BJ (cell line): ENCODE data around the gene ANXA3. TPM values are rescaled to one million over a fixed set of nuclear protein-coding genes. Genes with fewer than 3 reads are reported as not detected.
A peak's percentile ranks its signal among the peaks of the same experiment; 100 is the strongest.

Experiments
- CTCF ChIA-PET: fragments of 350-600 bp; formaldehyde crosslinking; extraction: SDS; loops from one replicate; lab custom pipeline; 2021; ENCODE audit warnings: antibody characterized with exemption, inconsistent platforms; lab: Yijun Ruan, JAX
- POLR2A ChIA-PET: fragments of 300-600 bp; sonication (Branson Sonifier 250); formaldehyde crosslinking; extraction: SDS; loops from one replicate; lab custom pipeline; 2021; ENCODE audit warnings: antibody characterized with exemption; lab: Charles Lee
- DNase-seq: peaks from one replicate; pipeline ENCODE4 v3.0.0-alpha.2; 2011; ENCODE audit warnings: low read depth
- H3K27me3 ChIP-seq: 2 replicates; pipeline ENCODE4 v1.6.0; 2011; ENCODE audit warnings: low read length; ENCODE audit not compliant: control insufficient read depth, insufficient read depth
- H3K36me3 ChIP-seq: 2 replicates; pipeline ENCODE4 v1.5.1; 2011; ENCODE audit warnings: low read length; ENCODE audit not compliant: control insufficient read depth, insufficient read depth
- H3K4me3 ChIP-seq: 2 replicates; pipeline ENCODE4 v1.5.1; 2011; ENCODE audit warnings: low read depth, mild to moderate bottlenecking, control low read depth, low read length
- polyA plus RNA-seq: library from polyadenylated mRNA; depleted of rRNA; stranded (reverse); fragments of >200 nt; gene quantifications from 2 replicates; pipeline ENCODE4 v1.2.3, GENCODE V29; 2011
- TF ChIP-seq, protein P1 (sequence below): IDR thresholded peaks from 2 replicates; pipeline ENCODE4 v1.5.1; 2011; ENCODE audit warnings: low read depth, mild to moderate bottlenecking, control low read depth, inconsistent platforms, low read length, moderate library complexity; ENCODE audit not compliant: insufficient read depth

ANXA3 gene
- polyA plus RNA-seq, 1 experiment, result 8.2 TPM

DNA sequence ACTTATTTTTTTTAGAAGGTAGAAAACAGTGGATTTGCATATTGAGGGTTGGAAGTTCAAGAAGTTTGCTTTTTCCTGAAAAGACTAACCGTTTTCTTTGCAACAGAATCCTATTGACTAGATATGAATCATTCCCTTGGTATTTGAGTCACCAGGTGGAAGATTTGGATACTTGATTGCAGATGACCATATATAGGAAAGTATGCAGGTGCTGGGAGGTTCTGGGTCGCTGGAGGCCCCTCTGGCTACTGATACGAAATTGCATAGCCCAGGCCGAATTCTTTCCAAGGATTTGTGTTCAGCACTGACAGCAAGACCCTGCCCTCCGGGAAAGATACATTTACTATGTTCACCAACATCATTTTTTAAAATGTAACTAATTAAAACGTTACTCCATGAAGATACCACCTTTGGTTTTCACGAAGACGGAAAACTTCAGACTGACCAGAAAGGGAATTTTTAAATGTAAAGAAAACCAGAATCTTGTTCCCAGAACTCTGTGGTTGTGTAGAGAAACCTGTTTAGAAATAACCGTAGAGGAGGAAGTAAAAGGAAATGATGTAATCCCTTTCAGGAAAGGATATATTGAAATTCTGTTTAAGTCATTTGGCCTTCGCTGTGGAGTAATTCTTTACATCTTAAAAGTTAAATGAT is 946 bp downstream of the ANXA3 start:
- Histone ChIP-seq H3K36me3 (no peaks in the 10 kb centered on the region), H3K27me3 (peaks cover 2% of the 10 kb centered on the region; the same call in 1 of the 2 replicates), H3K4me3 (no peak overlapping the region)
- DNase-seq, result no peak
- ChIA-PET CTCF (interaction anchor here (1.6 kb wide), 1 partner anchor 8 kb away, joined by 6 read pairs; no protein-coding TSS in a partner anchor), POLR2A (no interaction called here)
- TF ChIP-seq, protein P1, sequence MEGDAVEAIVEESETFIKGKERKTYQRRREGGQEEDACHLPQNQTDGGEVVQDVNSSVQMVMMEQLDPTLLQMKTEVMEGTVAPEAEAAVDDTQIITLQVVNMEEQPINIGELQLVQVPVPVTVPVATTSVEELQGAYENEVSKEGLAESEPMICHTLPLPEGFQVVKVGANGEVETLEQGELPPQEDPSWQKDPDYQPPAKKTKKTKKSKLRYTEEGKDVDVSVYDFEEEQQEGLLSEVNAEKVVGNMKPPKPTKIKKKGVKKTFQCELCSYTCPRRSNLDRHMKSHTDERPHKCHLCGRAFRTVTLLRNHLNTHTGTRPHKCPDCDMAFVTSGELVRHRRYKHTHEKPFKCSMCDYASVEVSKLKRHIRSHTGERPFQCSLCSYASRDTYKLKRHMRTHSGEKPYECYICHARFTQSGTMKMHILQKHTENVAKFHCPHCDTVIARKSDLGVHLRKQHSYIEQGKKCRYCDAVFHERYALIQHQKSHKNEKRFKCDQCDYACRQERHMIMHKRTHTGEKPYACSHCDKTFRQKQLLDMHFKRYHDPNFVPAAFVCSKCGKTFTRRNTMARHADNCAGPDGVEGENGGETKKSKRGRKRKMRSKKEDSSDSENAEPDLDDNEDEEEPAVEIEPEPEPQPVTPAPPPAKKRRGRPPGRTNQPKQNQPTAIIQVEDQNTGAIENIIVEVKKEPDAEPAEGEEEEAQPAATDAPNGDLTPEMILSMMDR, result no peak

DNA sequence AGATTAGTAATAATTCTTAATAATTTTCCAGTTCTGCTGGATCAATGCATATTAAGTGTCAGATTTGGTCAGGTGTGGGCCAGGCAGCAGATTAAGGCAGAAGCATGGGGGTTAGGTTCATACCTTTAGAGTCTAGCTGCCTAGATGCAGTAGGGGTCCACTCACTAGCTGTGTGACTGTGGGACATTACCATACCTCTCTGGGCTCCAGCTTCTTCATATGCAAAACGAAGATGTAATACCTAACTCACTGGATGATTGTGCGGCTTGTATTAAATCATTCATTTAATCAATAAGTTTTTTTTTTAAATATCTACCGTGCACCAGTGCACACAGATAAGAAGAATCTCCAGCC is 1.4 kb downstream of the ANXA3 start:
- ChIA-PET POLR2A (no interaction called here), CTCF (no interaction called here)
- Histone ChIP-seq H3K36me3 (no peaks in the 10 kb centered on the region), H3K27me3 (peaks cover 2% of the 10 kb centered on the region; the same call in 1 of the 2 replicates), H3K4me3 (no peak overlapping the region)
- TF ChIP-seq, protein P1, result no peak
- no peak for DNase-seq

DNA sequence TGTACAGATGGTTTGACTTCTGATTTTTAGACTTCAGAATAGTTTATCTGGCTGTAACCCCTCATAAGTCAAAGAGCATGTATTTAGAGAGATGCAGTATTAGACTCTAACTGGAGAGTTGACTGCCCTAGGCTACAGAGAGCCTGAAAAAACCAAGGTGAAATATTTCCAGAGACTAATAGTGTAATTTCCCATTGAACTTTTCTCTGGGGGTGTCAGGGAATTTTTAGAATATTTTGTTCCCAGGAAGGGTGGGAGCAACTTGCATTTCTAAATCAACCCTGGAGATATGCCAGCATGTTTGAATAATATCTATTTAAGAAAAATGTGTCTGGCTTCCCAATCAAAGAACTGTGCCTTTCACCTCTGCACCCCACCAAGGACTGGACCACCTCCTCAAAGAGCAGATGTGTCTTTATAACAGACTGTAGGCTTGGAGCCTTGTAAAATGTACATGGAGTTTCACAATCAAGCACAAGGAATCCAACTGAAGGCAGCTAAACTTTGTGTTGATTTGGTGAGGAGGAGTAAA is 2.0 kb downstream of the ANXA3 start:
- ChIA-PET CTCF (no interaction called here), POLR2A (interaction anchor here (0.6 kb wide), 1 partner anchor 223 kb away, joined by 3 read pairs; the partner anchor contains the start of gene BMP2K)
- TF ChIP-seq, protein P1, result no peak
- Histone ChIP-seq H3K27me3 (peaks cover 2% of the 10 kb centered on the region; the same call in 1 of the 2 replicates), H3K36me3 (no peaks in the 10 kb centered on the region), H3K4me3 (no peak overlapping the region)
- peak; percentile 38 for DNase-seq

DNA sequence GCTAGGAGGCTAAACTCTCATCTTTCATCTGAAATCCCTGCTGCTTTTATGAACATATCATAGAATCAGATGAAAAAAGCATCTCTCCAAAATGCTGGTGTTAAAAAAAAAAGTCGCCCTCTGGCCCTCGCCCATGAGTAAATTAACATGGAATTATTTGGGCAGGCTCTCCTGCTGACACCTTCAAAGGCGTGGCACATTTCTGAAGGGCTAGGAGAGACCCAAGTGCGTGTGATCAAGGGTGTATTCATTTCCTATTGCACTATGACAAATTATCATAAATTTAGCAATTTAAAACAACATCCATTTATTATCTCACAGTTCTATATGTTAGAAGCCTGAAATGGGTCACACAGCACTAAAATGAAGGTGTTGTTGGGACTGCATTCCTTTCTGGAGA is 5.1 kb downstream of the ANXA3 start:
- POLR2A ChIA-PET, result no interaction called here
- H3K36me3 ChIP-seq, result no peaks in the 10 kb centered on the region
- CTCF ChIA-PET, result no interaction called here
- no peak overlapping the region for H3K4me3 ChIP-seq
- TF ChIP-seq, protein P1, result no peak
- no peak for DNase-seq
- H3K27me3 ChIP-seq, result no peaks in the 10 kb centered on the region

DNA sequence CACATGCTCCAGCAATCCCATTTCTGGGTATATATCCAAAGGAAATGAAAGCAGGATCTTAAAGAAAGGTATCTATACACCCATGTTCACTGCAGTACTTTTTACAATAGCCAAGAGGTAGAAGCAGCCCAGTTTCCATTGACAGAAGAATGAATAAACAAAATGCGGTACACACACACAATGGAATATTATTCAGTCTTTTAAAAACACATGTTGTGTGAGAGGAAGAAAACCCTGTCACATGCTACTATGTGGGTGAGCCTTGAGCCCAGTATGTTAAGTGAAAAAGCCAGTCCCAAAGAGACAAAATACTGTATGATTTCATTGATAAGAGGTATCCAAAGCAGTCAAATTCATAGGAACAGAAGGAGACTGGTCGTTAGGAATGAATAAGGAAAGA is 6.3 kb downstream of the ANXA3 start:
- DNase-seq, result no peak
- ChIA-PET CTCF (no interaction called here), POLR2A (no interaction called here)
- no peaks in the 10 kb centered on the region for H3K36me3 ChIP-seq
- TF ChIP-seq, protein P1, result no peak
- no peak overlapping the region for H3K4me3 ChIP-seq
- no peaks in the 10 kb centered on the region for H3K27me3 ChIP-seq
